ENCODE data around the gene HAT1.

Gene HAT1

DNA sequence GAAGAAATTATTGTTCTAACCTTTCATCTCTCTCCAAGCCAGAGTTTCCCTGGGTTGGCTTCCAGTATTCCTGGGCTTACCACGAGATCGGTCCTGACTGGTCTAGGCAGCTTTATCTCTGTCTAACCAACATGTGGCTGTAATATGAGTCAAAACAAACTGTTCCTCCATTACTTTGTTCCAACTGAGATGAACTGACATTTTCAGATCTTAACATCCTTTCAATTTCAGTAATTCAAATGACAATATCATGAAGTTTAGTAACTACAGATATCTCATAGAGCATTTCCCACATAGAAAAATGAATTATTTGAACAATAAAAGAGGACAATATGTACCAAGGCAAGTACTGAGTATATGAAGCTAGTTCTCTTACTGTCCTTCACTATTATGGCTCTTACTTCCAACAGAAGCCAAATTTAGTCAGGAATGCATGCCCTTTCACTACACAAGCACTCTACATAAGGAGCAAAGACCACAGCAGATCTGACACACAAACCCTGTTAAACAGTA, 43.7 kb upstream of the HAT1 start:
- Histone ChIP-seq H3K4me3 (ENCODE audit: low read length) (no peak overlapping the region), H3K79me2 (ENCODE audit: low read length) (peaks cover 43% of the 10 kb centered on the region), H2AFZ (ENCODE audit: low read depth, low read length) (no peak overlapping the region), H3K9ac (ENCODE audit: low read length) (no peak overlapping the region), H3K9me3 (ENCODE audit: insufficient read depth, low read length) (no peaks in the 10 kb centered on the region), H3K36me3 (replicated peaks; ENCODE audit: low read depth, low read length) (peaks cover 16% of the 10 kb centered on the region), H3K4me2 (ENCODE audit: low read length) (no peak overlapping the region), H3K27me3 (ENCODE audit: low read depth, low read length) (no peaks in the 10 kb centered on the region), H3K4me1 (ENCODE audit: low read length) (no peaks in the 10 kb centered on the region), H3K27ac (ENCODE audit: low read length) (no peak overlapping the region), H4K20me1 (ENCODE audit: insufficient read depth, low read length) (peaks cover 16% of the 10 kb centered on the region; the same call in 1 of the 2 replicates)
- TF ChIP-seq EZH2phosphoT487 (IDR thresholded peaks at IDR 0.05; ENCODE audit: low read depth) = no peak
- TF ChIP-seq, protein P1, sequence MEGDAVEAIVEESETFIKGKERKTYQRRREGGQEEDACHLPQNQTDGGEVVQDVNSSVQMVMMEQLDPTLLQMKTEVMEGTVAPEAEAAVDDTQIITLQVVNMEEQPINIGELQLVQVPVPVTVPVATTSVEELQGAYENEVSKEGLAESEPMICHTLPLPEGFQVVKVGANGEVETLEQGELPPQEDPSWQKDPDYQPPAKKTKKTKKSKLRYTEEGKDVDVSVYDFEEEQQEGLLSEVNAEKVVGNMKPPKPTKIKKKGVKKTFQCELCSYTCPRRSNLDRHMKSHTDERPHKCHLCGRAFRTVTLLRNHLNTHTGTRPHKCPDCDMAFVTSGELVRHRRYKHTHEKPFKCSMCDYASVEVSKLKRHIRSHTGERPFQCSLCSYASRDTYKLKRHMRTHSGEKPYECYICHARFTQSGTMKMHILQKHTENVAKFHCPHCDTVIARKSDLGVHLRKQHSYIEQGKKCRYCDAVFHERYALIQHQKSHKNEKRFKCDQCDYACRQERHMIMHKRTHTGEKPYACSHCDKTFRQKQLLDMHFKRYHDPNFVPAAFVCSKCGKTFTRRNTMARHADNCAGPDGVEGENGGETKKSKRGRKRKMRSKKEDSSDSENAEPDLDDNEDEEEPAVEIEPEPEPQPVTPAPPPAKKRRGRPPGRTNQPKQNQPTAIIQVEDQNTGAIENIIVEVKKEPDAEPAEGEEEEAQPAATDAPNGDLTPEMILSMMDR (IDR thresholded peaks at IDR 0.05; ENCODE audit: low read depth, low read length) = no peak

DNA sequence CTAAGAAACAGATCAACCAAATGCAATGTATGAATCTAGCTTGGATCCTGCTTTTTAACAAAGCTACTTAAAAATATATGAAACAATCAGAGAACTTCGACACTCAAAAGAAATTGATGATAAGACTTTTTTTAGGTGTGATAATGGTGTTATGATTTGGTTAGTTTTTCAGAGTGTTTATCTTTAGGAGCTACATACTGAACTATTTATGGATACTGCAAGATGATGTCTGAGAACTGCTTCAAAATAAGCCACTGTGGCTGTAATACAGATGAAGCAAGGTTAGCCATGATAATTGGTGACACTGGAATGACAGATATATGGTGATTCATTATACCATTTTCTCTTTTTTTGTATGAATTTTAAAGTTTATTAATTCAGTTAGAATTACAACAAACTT, 42.4 kb upstream of the HAT1 start:
- Histone ChIP-seq H3K36me3 (replicated peaks; ENCODE audit: low read depth, low read length) (peaks cover 10% of the 10 kb centered on the region), H3K9me3 (ENCODE audit: insufficient read depth, low read length) (no peaks in the 10 kb centered on the region), H4K20me1 (ENCODE audit: insufficient read depth, low read length) (peaks cover 16% of the 10 kb centered on the region; the same call in 1 of the 2 replicates), H3K9ac (ENCODE audit: low read length) (no peak overlapping the region), H3K27ac (ENCODE audit: low read length) (no peak overlapping the region), H3K4me2 (ENCODE audit: low read length) (no peak overlapping the region), H3K4me1 (ENCODE audit: low read length) (no peaks in the 10 kb centered on the region), H3K27me3 (ENCODE audit: low read depth, low read length) (no peaks in the 10 kb centered on the region), H2AFZ (ENCODE audit: low read depth, low read length) (no peak overlapping the region), H3K79me2 (ENCODE audit: low read length) (peaks cover 35% of the 10 kb centered on the region), H3K4me3 (ENCODE audit: low read length) (no peak overlapping the region)
- TF ChIP-seq, protein P1 (IDR thresholded peaks at IDR 0.05; ENCODE audit: low read depth, low read length) = no peak
- no peak for TF ChIP-seq EZH2phosphoT487 (IDR thresholded peaks at IDR 0.05; ENCODE audit: low read depth)

DNA sequence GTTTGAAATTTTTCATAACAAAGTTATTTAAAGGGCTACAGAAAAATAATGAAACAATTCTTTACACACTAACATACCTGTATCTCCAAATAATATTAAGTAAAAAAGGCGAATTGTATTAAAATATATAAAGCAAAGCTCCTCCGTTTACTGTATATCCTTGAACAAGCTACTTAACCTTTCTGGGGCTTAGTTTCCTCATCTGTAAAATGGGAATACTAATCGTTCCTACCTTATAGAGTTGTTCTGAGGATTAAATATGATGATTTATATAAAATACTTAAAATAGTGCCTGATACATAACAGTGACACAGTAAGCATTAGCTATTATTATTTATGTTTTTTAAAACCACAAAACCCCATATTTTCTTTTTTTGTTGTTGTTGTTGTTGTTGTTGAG, 41.5 kb upstream of the HAT1 start:
- H3K36me3 ChIP-seq (replicated peaks; ENCODE audit: low read depth, low read length) = peaks cover 7% of the 10 kb centered on the region
- H3K4me1 ChIP-seq (ENCODE audit: low read length) = no peaks in the 10 kb centered on the region
- H3K9ac ChIP-seq (ENCODE audit: low read length) = no peak overlapping the region
- peaks cover 16% of the 10 kb centered on the region; the same call in 1 of the 2 replicates for H4K20me1 ChIP-seq (ENCODE audit: insufficient read depth, low read length)
- no peaks in the 10 kb centered on the region for H3K9me3 ChIP-seq (ENCODE audit: insufficient read depth, low read length)
- H3K27ac ChIP-seq (ENCODE audit: low read length) = no peak overlapping the region
- H3K27me3 ChIP-seq (ENCODE audit: low read depth, low read length) = no peaks in the 10 kb centered on the region
- no peak overlapping the region for H2AFZ ChIP-seq (ENCODE audit: low read depth, low read length)
- TF ChIP-seq, protein P1 (IDR thresholded peaks at IDR 0.05; ENCODE audit: low read depth, low read length) = no peak
- H3K79me2 ChIP-seq (ENCODE audit: low read length) = peaks cover 29% of the 10 kb centered on the region
- H3K4me2 ChIP-seq (ENCODE audit: low read length) = no peak overlapping the region
- no peak overlapping the region for H3K4me3 ChIP-seq (ENCODE audit: low read length)

- H3K79me2 ChIP-seq (ENCODE audit: low read length) = peaks cover 26% of the 10 kb centered on the region
- H3K4me1 ChIP-seq (ENCODE audit: low read length) = no peaks in the 10 kb centered on the region
- no peak overlapping the region for H3K4me2 ChIP-seq (ENCODE audit: low read length)
- no peaks in the 10 kb centered on the region for H3K9me3 ChIP-seq (ENCODE audit: insufficient read depth, low read length)
- H2AFZ ChIP-seq (ENCODE audit: low read depth, low read length) = no peak overlapping the region
- H4K20me1 ChIP-seq (ENCODE audit: insufficient read depth, low read length) = peaks cover 16% of the 10 kb centered on the region; the same call in 1 of the 2 replicates
- H3K9ac ChIP-seq (ENCODE audit: low read length) = no peak overlapping the region
- H3K36me3 ChIP-seq (replicated peaks; ENCODE audit: low read depth, low read length) = peaks cover 8% of the 10 kb centered on the region
- TF ChIP-seq EZH2phosphoT487 (IDR thresholded peaks at IDR 0.05; ENCODE audit: low read depth) = no peak
- TF ChIP-seq, protein P1 (IDR thresholded peaks at IDR 0.05; ENCODE audit: low read depth, low read length) = no peak
- H3K27me3 ChIP-seq (ENCODE audit: low read depth, low read length) = no peaks in the 10 kb centered on the region
- H3K27ac ChIP-seq (ENCODE audit: low read length) = no peak overlapping the region
- no peak overlapping the region for H3K4me3 ChIP-seq (ENCODE audit: low read length)
These were observed 40.0 kb upstream of the HAT1 start for GRCh38 chr2:171882089-171882769.

Data from OCI-LY3 (cell line).